Measurements from ENCODE around the gene UNC5CL. TPM values are rescaled to one million over a fixed set of nuclear protein-coding genes. Genes with fewer than 3 reads are reported as not detected.

The UNC5CL gene
- total RNA-seq, 5 donors from 2014 or later (not counting 1 experiment from before 2014, with no cell fraction given): 4.3 to 7.3 (median 5.5) TPM

- H3K4me3 ChIP-seq (ENCODE audit: control insufficient read depth in 1 of 2, extremely low read depth in 1 of 2, low read length in 1 of 2): no peak overlapping the region
Observed at GRCh38 chr6:40977695-40978094, 61.3 kb downstream of the UNC5CL start.

DNA sequence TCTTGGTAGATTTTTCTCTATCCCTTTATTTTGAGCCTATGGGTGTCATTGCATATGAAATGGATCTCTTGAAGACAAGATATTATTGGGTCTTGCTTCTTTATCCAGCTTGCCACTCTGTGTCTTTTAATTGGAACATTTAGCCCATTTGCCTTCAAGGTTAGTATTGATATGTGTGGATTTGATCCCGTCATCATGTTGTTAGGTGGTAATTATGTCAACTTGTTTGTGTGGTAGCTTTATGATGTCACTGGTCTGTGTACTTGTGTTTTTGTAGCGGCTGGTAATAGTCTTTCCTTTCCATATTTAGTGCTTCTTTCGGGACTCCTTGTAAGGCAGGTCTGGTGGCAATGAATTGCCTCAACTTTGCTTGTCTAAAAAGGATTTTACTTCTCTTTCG is 61.9 kb downstream of the UNC5CL start:
- no peak for DNase-seq
- WGBS (ENCODE audit: insufficient coverage): 100% methylated on average over 1 of the region's 4 CpGs
- POLR2A ChIA-PET: no interaction called here
- H3K4me3 Mint-ChIP-seq: no peak overlapping the region
- H3K4me1 Mint-ChIP-seq: no peaks in the 10 kb centered on the region
- H3K27ac Mint-ChIP-seq: no peak overlapping the region
- Histone ChIP-seq H3K9me3 (no peaks in the 10 kb centered on the region), H3K27ac (ENCODE audit: low read length) (no peak overlapping the region), H3K27me3 (replicated peaks in 1 of 2; ENCODE audit: control insufficient read depth in 2 of 2, extremely low read depth in 1 of 2, insufficient read depth in 2 of 2, low read length in 1 of 2) (peaks cover 1 to 16% of the 10 kb centered on the region in 2 experiments), H3K4me3 (ENCODE audit: control insufficient read depth in 1 of 2, extremely low read depth in 1 of 2, low read length in 1 of 2) (no peak overlapping the region), H3K4me1 (ENCODE audit: control insufficient read depth in 1 of 2, extremely low read depth in 1 of 2, insufficient read depth in 2 of 2, low read length in 2 of 2) (no peaks in the 10 kb centered on the region), H3K36me3 (ENCODE audit: control insufficient read depth in 2 of 2, extremely low read depth in 1 of 2, insufficient read depth in 1 of 2, low read length in 1 of 2) (no peaks in the 10 kb centered on the region)
- H3K36me3 Mint-ChIP-seq: no peaks in the 10 kb centered on the region
- ATAC-seq (replicated peaks in 1 of 4): no peak
- peaks cover 54 to 65% of the 10 kb centered on the region in 2 donors for H3K27me3 Mint-ChIP-seq
- CTCF ChIA-PET: no interaction called here
- H3K9me3 Mint-ChIP-seq: peaks cover 3 to 8% (median 7%) of the 10 kb centered on the region in 3 donors

More at GRCh38 chr6:40977695-40978094, 61.3 kb downstream of the UNC5CL start:
- no peaks in the 10 kb centered on the region for H3K4me1 Mint-ChIP-seq
- ChIA-PET POLR2A (no interaction called here), CTCF (no interaction called here)
- no peaks in the 10 kb centered on the region for H3K36me3 ChIP-seq (ENCODE audit: control insufficient read depth in 2 of 2, extremely low read depth in 1 of 2, insufficient read depth in 1 of 2, low read length in 1 of 2)
- peaks cover 57 to 68% of the 10 kb centered on the region in 2 donors for H3K27me3 Mint-ChIP-seq
- peaks cover 1 to 3% (median 2%) of the 10 kb centered on the region in 3 donors for H3K9me3 Mint-ChIP-seq
- no peaks in the 10 kb centered on the region for H3K4me1 ChIP-seq (ENCODE audit: control insufficient read depth in 1 of 2, extremely low read depth in 1 of 2, insufficient read depth in 2 of 2, low read length in 2 of 2)
- H3K27me3 ChIP-seq (replicated peaks in 1 of 2; ENCODE audit: control insufficient read depth in 2 of 2, extremely low read depth in 1 of 2, insufficient read depth in 2 of 2, low read length in 1 of 2): peaks cover 0 to 17% of the 10 kb centered on the region in 2 experiments
- H3K27ac ChIP-seq (ENCODE audit: low read length): no peak overlapping the region
- ATAC-seq (replicated peaks in 1 of 4): no peak
- no peaks in the 10 kb centered on the region for H3K36me3 Mint-ChIP-seq
- WGBS (ENCODE audit: insufficient coverage): no CpG with 5 or more reads among the region's 2 CpGs
- H3K9me3 ChIP-seq: no peaks in the 10 kb centered on the region
- no peak for DNase-seq
- no peak overlapping the region for H3K27ac Mint-ChIP-seq
- no peak overlapping the region for H3K4me3 Mint-ChIP-seq

Other genes with a start within 250 kb of the UNC5CL start
- not detected for gene TSPO2, start 3.2 kb upstream of the UNC5CL start, total RNA-seq
- gene APOBEC2, start 14.0 kb upstream of the UNC5CL start, total RNA-seq: not detected
- gene OARD1, start 33.1 kb upstream of the UNC5CL start, total RNA-seq: 10 to 100 TPM; 33.1 to 43.2 (median 39.4) TPM
- 10 to 100 TPM; 36.2 to 47.0 (median 42.2) TPM for gene NFYA, start 33.8 kb upstream of the UNC5CL start, total RNA-seq
- 1 to 10 TPM in 1 of 5 donors, not detected in 4; 1.5 TPM for gene TREML1, start 115.1 kb upstream of the UNC5CL start, total RNA-seq
- under 1 TPM in 2 of 5 donors, not detected in 3; 0.23 to 0.25 TPM for gene TREM2, start 123.9 kb upstream of the UNC5CL start, total RNA-seq
- gene TREML2, start 161.9 kb upstream of the UNC5CL start, total RNA-seq: 1 to 10 TPM; 1.2 to 5.8 (median 3.7) TPM
- gene TREML4, start 189.1 kb upstream of the UNC5CL start, total RNA-seq: not detected
- under 1 TPM in 1 of 5 donors, not detected in 4; 0.23 TPM for gene TREM1, start 247.5 kb upstream of the UNC5CL start, total RNA-seq